IPS-15b (cell line): Measurements from ENCODE around the gene CDT1.
"Not testable (repeated sequence)": the region's sequence is repeated elsewhere in the genome, so short reads cannot be mapped to it uniquely, and the experiment has no call there.

Source experiments
- H3K27me3 ChIP-seq: one replicate; pipeline ENCODE4 v1.6.1; 2013; ENCODE audit warnings: low read length; ENCODE audit not compliant: control insufficient read depth, insufficient read depth
- H3K36me3 ChIP-seq: one replicate; pipeline ENCODE4 v1.6.1; 2013; ENCODE audit warnings: low read length; ENCODE audit not compliant: control insufficient read depth, insufficient read depth
- H3K4me1 ChIP-seq: one replicate; pipeline ENCODE4 v1.6.1; 2013; ENCODE audit warnings: mild to moderate bottlenecking, low read length; ENCODE audit not compliant: control insufficient read depth, insufficient read depth
- H3K4me3 ChIP-seq: one replicate; pipeline ENCODE4 v1.5.1; 2013; ENCODE audit warnings: low read depth, low read length
- H3K9ac ChIP-seq: one replicate; pipeline ENCODE4 v1.6.1; 2013; ENCODE audit warnings: low read depth, mild to moderate bottlenecking, low read length
- H3K9me3 ChIP-seq: one replicate; pipeline ENCODE4 v1.6.1; 2013; ENCODE audit warnings: mild to moderate bottlenecking, low read length; ENCODE audit not compliant: control insufficient read depth, insufficient read depth

The CDT1 gene

GRCh38 chr16:88771294-88771772 lies 32.3 kb upstream of the CDT1 start:
- no peak overlapping the region for H3K9ac ChIP-seq
- peaks cover 3% of the 10 kb centered on the region for H3K4me1 ChIP-seq
- H3K27me3 ChIP-seq, result no peaks in the 10 kb centered on the region
- H3K9me3 ChIP-seq, result no peaks in the 10 kb centered on the region
- no peak overlapping the region for H3K4me3 ChIP-seq
- no peaks in the 10 kb centered on the region for H3K36me3 ChIP-seq

- H3K27me3 ChIP-seq, H3K9me3 ChIP-seq, H3K4me3 ChIP-seq, H3K36me3 ChIP-seq, H3K9ac ChIP-seq, H3K4me1 ChIP-seq: not testable (repeated sequence)
Observed at GRCh38 chr16:88771781-88772180, 31.8 kb upstream of the CDT1 start.

GRCh38 chr16:88772871-88773811 lies 30.4 kb upstream of the CDT1 start:
- Histone ChIP-seq H3K4me3 (no peak overlapping the region), H3K9me3 (no peaks in the 10 kb centered on the region), H3K36me3 (no peaks in the 10 kb centered on the region), H3K9ac (no peak overlapping the region), H3K4me1 (peaks cover 6% of the 10 kb centered on the region), H3K27me3 (no peaks in the 10 kb centered on the region)

DNA sequence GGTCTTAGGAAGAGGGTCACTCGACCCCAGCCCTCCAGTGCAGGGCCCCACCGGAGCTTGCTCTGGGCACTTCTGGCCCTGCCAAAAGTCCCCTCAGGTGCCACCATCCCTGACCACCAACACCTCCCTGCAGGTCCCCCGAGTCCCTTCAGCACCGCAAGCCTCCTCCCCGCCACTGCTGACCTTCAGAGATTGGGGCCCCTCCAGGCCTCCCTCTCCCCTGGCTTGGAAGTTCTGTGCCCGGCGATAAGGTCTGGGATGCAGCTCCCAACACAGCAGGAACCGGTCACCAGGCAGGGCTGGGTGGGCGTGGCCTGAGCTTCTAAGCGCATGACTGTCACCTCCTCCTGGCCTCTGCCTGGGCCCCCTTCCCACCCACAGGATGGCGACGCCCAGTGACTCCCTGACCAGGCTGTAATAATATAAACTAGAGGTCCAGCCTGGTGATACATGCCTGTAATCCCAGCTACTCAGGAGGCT lies 29.7 kb upstream of the CDT1 start:
- Histone ChIP-seq H3K36me3 (no peaks in the 10 kb centered on the region), H3K9ac (no peak overlapping the region), H3K9me3 (no peaks in the 10 kb centered on the region), H3K27me3 (no peaks in the 10 kb centered on the region), H3K4me3 (no peak overlapping the region), H3K4me1 (peaks cover 6% of the 10 kb centered on the region)

DNA sequence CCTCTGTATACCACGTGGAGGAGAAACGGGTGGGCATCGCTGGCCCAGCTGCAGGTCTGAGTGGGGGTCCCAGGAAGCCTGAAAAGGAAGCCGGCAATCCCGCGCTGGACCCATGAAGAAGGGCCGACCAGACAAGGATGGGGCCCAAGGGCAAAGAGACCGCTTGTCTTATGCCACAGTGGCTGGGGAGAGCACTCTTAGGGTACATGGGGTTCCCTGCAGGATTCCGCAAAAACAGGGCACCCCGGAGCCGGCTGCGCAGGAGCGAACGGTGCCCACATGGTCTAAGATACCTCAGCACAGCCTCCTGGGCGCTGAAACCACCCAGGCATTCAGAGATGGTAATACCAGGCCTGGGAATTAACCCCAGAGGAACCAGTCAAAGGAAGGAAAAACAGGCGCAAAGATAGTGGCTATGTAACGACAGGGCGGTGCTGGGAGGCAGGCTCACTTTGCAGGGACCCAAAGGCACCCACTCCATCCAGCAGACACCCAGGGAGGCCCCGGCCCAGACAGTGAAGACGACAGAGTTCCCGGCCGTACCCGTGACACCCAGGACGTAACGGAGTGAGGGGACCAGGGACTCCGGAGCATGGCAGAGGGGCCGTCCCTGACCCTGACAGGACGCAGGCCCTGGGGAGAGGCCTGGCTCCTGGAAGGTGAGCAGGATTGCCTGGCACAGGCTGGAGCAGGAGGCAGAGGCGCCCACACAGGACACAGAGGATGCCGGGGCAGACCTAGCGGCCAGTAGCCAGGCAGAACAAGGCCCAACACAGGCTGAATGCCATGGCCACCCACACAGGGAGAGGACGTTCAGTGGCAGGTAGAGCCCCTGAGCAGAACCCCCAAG lies 28.8 kb upstream of the CDT1 start:
- H3K36me3 ChIP-seq, result no peaks in the 10 kb centered on the region
- no peaks in the 10 kb centered on the region for H3K9me3 ChIP-seq
- peaks cover 2% of the 10 kb centered on the region for H3K4me1 ChIP-seq
- H3K27me3 ChIP-seq, result no peaks in the 10 kb centered on the region
- no peak overlapping the region for H3K9ac ChIP-seq
- no peak overlapping the region for H3K4me3 ChIP-seq

DNA sequence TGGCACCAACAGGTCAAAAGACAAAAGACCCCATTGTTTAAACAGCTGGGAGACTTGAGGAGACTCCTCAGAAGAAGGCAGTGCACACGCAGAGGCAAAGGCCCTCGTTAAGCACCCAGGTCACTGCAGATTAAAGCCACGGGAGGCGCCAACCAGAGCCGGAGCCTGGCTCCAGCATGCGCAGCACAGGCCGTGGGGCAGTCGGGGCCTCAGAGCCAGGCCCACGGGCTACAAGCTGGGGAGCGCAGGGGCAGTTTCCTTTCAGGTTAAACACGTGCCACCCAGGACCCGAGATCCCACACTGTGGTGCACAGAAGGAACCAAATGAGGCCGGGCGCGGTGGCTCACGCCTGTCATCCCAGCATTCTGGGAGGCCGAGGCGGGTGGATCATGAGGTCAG lies 27.8 kb upstream of the CDT1 start:
- H3K36me3 ChIP-seq, result no peaks in the 10 kb centered on the region
- H3K9me3 ChIP-seq, result no peaks in the 10 kb centered on the region
- H3K4me1 ChIP-seq, result peaks cover 2% of the 10 kb centered on the region
- no peak overlapping the region for H3K9ac ChIP-seq
- H3K4me3 ChIP-seq, result no peak overlapping the region
- H3K27me3 ChIP-seq, result no peaks in the 10 kb centered on the region

DNA sequence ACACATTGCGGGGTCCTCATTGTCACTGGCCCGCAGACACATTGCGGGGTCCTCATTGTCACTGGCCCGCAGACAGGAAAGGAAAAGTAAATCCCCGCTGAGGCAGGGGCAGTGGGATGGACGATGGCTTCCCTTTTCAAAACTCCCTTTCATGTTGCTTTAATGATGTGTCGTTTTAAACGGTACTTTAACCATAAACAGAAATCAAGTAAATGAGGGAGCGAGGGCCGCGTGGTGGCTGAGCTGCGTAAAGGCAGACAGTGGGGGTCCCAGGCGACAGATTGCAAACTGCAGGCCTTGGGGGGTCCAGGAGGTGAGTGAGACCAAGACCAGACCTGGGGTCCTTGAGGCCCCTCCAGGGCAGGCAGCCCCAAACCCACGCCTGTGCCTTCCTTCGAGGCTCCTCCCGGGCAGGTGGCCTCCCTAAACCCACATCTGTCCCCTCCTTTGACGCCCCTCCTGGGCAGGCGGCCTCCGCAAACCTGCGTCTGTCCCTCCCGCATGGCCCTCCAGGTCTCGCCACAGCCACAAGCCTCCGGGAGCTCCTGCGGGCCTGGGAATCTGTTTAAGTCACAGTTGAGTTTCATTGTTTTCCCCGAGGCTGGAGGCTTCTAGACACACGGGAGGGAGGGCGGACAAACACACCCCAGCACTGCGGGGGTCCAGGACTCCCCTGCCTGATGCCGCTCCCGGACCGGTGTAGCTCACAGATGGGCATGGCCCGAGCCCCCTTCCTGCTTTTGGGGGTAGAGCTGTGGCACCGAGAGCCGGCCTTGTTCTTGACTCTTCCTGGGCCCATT lies 25.9 kb upstream of the CDT1 start:
- H3K9ac ChIP-seq, result no peak overlapping the region
- H3K36me3 ChIP-seq, result no peaks in the 10 kb centered on the region
- no peaks in the 10 kb centered on the region for H3K27me3 ChIP-seq
- H3K4me1 ChIP-seq, result peaks cover 2% of the 10 kb centered on the region
- no peak overlapping the region for H3K4me3 ChIP-seq
- no peaks in the 10 kb centered on the region for H3K9me3 ChIP-seq

DNA sequence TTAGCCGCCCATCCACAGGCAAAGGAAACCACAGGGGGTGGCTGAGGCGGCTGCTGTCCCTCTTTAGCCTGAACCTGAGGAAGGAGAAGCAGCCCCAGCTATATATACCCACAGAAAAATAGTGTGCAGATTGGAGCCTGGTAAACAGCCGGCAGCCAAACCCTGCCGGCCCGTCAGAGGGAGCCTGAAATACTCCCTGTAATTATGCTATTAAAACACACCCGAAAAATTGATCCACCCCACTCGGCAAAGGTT lies 25.4 kb upstream of the CDT1 start:
- no peaks in the 10 kb centered on the region for H3K9me3 ChIP-seq

GRCh38 chr16:88778541-88779065 lies 25.0 kb upstream of the CDT1 start:
- no peak overlapping the region for H3K9ac ChIP-seq
- H3K36me3 ChIP-seq, result no peaks in the 10 kb centered on the region
- peaks cover 3% of the 10 kb centered on the region for H3K4me1 ChIP-seq
- no peak overlapping the region for H3K4me3 ChIP-seq
- no peaks in the 10 kb centered on the region for H3K9me3 ChIP-seq
- H3K27me3 ChIP-seq, result no peaks in the 10 kb centered on the region

More for the DNA sequence above, 25.4 kb upstream of the CDT1 start:
- Histone ChIP-seq H3K36me3 (no peaks in the 10 kb centered on the region), H3K4me3 (no peak overlapping the region), H3K9ac (no peak overlapping the region), H3K27me3 (no peaks in the 10 kb centered on the region), H3K4me1 (peaks cover 2% of the 10 kb centered on the region)

DNA sequence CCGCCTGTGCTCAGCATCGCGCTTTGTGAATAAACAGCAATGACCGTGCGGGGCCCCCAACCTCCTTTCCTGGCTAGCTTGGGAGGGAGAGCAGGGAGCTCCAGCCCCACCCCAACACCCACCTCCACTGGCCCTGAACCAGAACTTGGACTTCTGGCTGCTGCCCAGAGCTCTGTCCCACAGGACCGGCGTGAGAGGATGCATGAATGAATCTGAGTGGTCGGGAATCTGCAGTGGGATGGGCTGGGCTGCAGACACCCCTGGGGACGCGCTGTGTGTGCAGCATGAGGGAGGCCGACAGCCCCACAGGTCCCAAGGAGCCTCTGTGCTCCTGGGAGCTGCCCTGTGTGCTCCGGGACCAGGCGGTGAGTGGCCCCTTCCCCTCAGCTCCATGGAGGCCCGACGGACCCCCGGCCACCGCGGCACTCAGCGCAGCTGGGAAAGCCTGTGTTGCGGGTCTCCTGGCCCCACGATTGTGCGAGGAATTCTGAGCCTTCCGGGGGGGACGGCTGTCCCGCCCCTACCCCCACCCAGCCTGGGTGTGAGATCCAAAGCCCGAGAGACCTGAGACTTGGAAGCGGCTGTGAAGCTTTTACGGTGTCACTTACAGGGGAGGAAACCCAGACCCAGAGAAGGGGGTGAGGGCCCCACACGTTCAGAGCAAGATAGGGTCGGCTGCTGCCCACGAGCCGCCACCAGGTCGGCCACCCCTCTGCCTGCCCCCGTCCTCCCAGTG lies 24.0 kb upstream of the CDT1 start:
- H3K36me3 ChIP-seq, result no peaks in the 10 kb centered on the region
- no peaks in the 10 kb centered on the region for H3K9me3 ChIP-seq
- H3K9ac ChIP-seq, result peak overlapping the region; percentile 37
- H3K27me3 ChIP-seq, result no peaks in the 10 kb centered on the region
- peaks cover 4% of the 10 kb centered on the region for H3K4me1 ChIP-seq
- no peak overlapping the region for H3K4me3 ChIP-seq
